Islet precursor cell (in vitro differentiated cells): ENCODE results near the gene SENP5.
"Not testable (repeated sequence)": the region's sequence is repeated elsewhere in the genome, so short reads cannot be mapped to it uniquely, and the experiment has no call there.

Experiments used
- DNase-seq: peaks from one replicate; pipeline ENCODE4 v3.0.0-alpha.2; 2018

Gene SENP5, protein sequence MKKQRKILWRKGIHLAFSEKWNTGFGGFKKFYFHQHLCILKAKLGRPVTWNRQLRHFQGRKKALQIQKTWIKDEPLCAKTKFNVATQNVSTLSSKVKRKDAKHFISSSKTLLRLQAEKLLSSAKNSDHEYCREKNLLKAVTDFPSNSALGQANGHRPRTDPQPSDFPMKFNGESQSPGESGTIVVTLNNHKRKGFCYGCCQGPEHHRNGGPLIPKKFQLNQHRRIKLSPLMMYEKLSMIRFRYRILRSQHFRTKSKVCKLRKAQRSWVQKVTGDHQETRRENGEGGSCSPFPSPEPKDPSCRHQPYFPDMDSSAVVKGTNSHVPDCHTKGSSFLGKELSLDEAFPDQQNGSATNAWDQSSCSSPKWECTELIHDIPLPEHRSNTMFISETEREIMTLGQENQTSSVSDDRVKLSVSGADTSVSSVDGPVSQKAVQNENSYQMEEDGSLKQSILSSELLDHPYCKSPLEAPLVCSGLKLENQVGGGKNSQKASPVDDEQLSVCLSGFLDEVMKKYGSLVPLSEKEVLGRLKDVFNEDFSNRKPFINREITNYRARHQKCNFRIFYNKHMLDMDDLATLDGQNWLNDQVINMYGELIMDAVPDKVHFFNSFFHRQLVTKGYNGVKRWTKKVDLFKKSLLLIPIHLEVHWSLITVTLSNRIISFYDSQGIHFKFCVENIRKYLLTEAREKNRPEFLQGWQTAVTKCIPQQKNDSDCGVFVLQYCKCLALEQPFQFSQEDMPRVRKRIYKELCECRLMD

DNA sequence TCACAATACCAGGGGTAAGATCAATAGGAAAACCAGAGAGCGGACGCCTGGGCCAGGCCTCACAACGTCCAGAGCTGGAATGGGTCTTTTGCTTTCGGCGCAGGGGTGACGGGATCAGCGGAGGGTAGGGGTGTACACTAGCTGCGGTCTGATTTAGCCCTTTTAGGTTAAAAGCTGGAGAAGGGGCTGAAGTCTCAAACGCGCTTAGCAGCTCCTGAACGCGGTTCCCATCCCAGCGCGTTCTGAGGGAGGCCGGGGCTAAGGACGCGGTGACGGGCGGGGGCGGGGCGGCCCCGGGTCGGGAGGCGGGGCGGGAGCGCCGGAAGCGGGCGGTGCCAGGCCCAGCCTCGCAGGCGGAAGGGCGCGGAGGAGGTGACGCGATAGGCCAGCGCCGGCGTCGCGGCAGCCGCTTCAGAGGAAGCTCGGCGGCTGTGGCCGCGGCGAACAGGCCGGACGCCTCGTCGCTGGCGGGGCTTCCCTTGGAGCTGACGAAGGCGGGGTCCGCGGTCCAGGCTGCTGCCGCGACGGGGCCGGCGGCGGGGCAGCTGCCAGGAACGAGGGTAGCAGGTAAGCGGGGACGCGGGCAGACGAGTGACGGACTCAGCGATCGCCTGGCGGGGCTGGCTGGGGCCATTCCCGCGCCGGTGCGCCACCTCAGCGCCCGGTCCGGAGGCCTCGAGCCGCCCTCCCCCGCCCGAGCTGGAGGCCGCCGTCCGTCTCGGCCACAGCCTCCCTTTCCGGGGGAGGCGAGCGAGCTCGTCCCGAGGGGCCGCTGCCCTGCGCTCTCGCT is at the start of gene SENP5:
TSS of gene SENP5 (plus strand) at position 414 of the 790 bp plus-strand sequence. CDS start 17,262 bp downstream, outside the sequence.
- DNase-seq, result peak; percentile 94

DNA sequence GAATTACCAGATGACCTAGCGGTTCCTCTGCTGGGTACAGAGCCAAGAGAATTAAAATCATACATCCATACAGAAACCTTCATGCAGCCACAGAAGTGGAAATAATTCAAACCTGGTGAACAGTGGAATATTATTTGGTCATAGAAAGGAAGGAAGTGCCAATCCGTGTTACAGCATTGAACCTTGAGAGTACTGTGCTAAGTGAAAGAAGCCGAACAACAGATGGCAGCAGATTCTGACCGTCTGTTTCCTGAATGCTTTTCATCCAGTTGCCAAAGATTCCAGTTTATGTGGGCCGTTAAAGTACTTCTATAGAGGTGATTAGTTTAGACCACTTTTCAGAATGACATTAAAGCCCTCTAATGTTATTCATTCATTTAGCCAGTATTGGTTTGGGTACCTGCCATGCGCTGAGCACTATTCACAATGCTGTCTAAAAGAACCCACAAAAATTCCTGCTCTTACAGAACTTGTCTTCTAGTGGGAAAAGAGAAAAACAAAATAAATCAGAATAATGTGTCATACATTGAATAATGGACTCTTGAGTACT is 45.8 kb upstream of the SENP5 start:
- no peak for DNase-seq

DNA sequence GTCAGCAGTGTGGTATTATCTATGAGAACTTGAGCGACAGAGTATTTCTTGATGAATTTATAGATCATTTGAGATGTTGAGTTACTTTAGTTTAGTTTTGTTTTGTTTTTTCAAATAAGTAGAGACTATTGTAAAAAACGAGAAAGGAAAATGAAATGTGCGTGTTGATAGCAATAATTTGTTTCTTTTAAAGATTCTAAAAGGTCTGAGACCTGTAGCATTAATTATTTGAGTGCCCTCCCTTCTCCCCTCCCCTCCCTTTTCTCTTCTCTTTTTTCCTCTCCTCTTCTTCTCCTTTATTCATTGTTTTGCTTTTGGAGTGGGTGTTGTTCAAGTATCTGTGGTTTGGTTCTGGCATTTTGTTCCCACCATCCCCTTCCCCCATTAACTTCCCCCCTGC is 38.1 kb upstream of the SENP5 start:
- not testable (repeated sequence) for DNase-seq

DNA sequence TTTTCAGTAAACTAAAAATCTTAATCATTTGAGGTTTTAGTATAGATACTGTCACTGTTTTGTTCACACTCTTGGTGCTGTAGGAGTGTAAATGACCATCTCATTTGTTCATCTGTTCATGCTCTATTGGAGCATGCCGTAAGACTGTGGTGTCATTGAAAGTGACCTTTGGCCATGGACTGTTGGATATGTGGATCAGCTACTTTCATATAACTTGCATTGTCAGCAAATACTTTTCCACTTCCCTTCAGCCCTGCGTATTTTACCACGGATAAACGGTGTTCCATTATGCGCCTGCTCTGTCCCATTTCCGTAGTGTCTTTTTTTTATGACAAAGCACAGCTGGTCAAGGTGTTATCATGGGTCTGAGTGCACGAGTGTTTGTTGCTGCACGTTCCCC is 32.6 kb upstream of the SENP5 start:
- DNase-seq, result no peak

DNA sequence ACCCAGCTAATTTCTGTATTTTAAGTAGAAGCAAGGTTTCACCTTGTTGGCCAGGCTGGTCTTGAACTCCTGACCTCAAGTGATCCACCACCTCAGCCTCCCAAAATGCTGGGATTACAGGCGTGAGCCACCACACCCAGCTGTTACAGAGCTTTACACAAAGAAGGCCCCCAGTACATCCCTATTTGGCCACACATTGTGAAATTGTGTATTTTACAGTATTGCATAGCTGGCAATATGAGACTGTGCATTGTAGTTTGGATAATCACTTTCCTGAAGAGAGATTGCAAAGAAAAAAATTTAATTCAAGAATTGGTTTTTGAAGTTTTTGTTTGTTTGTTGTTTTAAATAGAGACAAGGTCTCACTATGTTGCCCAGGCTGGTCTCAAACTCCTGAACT is 31.1 kb upstream of the SENP5 start:
- not testable (repeated sequence) for DNase-seq

DNA sequence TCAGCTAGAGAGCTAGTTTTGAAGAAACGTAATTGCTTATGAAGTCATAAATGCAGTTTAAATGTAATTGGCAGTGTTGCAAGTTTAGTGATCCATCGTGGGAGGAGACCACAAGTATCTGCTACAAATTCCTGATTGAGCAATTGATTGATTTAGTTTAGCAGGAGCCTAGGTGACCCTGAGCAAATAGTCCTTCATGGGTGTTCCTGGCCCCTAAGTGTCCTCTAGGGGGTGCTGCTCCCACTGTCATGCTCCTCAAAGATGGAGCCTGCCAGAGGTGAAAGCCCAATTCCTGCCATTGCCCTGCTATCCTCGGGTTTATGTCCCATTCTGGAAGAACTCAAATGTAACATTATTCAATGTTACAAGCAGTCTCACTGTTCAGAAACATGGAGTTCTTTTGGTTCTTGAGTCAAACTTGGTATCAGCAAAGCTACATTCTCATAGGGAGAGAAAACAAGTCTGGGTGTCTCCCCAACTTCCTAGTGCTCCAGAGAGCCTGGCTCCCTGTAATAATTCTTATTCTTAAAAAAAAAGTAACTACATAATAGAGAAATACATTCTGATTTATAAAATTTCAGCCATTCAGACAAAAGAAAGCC is 29.8 kb upstream of the SENP5 start:
- DNase-seq, result peak; percentile 69

DNA sequence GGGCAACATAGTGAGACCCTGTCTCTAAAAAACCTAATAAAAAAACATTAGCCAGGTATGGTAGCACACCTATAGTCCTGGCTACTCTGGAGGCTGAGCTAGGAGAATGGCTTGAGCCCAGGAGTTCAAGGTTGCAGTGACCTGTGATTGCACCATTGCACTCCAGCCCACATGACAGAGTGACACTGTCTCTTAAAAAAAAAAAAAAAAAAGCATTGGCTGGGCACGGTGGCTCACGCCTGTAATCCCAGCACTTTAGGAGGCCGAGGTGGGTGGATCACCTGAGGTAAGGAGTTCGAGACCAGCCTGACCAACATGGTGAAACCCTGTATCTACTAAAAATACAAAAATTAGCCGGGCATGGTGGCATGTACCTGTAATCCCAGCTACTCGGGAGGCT is 28.4 kb upstream of the SENP5 start:
- not testable (repeated sequence) for DNase-seq

DNA sequence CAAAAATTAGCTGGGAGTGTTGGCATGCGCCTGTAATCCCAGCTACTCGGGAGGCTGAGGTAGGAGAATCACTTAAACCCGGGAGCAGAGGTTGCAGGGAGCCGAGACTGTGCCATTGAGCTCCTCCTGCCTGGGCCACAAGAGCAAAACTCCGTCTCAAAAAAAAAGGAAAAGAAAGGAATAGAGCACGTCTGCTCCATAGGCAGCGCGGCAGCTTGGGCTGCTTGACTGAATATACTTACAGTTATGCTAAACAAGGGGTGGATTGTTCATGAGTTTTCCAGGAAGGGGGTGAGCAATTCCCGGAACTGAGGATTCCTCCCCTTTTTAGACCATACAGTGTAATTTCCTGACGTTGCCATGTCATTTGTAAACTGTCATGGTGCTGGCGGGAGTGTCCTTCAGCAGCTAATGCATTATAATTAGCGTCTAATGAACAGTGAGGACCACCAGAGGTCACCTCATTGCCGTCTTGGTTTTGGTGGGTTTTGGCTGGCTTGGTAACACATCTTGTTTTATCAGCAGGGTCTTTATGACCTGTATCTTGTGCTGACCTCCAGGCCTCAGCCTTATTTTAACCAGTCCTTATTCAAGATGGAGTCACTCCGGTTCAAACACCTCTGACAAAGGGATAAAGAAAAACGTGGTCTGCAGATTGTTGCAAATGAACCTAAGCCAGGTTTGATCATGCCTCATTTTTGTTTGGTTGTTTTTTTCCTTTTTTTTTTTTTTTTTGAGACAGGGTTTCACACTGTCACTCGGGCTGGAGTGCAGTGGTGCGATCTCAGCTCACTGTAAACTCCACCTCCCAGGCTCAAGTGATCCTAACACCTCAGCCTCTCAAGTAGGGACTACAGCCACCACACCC is 24.9 kb upstream of the SENP5 start:
- DNase-seq, result no peak

DNA sequence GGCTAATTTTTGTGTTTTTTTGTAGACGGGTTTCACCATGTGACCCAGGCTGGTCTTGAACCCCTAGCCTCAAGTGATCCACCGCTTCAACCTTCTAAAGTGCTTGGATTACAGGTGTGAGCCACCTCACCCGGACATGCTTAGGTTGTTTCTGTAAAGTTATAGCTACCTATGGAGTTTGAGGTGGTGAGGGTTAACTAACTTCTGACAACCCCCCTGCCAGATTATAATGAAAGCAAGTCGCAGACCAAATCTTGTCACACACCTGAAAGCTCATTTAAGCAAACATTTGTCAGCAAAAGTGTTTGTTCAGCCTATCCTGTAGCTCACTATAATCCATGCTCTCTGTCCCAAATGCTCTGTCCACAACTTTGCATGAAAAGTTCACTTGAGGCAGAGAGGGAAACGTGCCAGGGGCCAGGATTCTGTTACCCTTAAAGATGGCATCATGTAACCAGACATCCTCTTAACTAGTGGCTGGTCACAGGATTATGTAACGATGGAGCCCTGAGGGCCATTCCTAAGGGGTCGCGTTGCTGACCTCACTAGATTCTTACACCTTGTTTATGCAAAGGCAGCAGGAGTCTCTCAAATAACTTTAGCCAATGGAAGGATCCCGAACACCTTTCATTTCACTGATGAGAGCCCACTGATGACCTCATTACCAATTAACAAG is 24.1 kb upstream of the SENP5 start:
- peak; percentile 54 for DNase-seq

DNA sequence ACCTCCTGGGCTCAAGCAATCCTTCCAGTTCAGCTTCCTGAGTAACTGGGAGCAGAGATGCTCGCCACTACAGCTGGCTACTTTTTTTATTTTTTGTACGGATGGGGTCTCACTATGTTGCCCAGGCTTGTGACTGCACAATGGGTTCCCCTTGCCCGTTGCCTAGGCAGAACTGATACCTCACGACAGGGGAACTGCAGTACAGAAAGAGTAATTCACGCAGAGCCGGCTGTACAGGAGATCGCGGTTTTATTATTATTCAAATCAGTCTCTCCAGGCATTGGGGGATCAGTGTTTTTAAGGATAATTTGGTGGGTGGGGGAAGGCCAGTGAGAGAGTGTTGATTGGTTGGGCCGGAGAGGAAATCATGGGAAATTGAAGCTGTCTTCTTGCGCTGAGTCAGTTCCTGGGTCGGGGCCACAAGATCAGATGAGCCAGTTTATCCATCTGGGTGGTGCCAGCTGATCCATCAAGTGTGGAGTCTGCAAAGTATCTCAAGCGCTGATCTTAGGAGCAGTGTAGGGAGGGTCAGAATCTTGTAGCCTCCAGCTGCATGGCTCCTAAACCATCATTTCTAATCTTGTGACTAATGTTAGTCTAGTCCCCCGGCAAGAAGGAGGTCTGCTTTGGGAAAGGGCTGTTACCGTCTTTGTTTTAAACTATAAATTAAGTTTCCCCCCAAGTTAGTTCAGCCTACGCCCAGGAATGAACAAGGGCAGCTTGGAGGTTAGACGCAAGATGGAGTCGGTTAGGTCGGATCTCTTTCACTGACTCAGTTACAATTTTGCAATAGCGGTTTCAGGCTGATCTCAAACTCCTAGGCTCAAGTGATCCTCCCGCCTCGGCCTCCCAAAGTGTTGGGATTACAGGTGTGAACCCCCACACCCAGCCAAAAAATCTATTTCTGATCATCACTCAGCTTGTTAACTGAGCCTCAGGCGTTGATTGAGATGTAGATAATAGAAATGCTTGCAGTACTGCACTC is 23.2 kb upstream of the SENP5 start:
- not testable (repeated sequence) for DNase-seq

DNA sequence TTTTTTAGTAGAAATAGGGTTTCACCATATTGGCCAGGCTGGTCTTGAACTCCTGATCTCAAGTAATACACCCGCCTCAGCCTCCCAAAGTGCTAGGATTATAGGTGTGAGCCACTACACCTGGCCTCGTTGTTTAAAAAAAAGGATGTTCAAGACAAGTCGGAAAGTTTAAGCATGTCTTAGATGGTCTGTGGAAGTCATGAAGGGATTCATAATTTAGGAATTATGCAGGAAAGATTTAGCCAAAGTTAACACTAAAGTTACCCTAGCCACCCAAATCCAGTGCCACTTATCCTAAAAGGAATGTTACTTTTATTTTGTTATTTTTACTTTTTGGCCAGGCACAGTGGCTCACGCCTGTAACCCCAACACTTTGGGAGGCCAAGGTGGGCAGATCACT is 19.3 kb upstream of the SENP5 start:
- DNase-seq, result not testable (repeated sequence)

DNA sequence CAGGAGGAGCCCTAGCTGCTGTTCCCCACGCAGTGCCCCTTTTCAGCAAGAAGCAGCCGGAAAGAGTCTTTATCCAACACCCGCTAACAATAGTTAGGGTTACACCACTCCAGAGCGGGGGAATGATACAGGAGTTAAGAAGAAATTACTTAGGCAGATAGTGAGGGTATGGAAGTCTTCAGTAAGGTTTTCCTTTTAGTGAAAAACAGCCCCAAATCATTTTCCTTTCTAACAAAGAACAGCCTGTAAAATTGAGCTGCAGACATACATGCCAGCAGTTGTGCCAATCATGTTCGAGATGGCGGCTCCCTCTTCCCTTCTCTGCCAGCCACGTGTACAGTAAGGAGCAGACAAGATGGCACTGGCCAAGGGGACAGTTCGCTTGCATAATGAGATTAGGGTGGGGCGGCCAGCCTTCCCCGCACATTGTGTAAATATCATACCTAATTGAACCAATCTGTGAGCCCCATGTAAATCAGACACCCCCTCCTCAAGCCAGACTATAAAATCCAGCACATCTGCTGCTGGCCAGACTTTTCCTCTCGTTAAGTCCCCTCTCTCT is 18.5 kb upstream of the SENP5 start:
- no peak for DNase-seq

DNA sequence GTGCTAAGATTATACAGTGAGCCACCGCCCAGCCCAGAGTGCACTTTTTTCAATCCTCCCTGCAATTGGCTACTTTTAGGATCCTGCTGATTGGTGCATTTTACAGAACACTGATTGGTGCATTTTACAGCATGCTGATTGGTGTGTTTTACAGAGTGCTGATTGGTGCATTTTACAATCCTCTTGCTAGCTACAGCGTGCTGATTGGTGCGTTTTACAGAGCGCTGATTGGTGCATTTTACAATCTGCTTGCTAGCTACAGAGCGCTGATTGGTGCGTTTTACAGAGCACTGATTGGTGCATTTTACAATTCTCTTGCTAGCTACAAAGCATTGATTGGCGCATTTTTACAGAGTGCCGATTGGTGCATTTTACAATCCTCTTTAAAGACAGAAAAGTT is 4.7 kb upstream of the SENP5 start:
- not testable (repeated sequence) for DNase-seq

DNA sequence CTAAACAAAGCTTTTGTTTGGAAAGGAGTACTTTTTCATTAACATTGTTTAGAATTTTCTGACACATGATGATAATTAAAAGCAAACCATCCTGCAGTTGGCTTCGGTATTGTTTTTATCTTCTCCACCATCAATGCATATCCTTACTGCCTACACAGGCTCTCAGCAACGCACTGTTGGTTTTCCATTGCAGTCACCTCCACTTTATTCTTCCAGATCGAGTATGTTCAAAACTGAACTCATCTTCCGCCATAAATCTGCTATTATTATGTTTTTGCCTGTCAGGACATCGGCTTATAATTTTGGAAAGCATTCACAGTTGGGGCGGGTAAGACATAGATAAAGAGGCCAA is 589 bp upstream of the SENP5 start:
- DNase-seq, result no peak

DNA sequence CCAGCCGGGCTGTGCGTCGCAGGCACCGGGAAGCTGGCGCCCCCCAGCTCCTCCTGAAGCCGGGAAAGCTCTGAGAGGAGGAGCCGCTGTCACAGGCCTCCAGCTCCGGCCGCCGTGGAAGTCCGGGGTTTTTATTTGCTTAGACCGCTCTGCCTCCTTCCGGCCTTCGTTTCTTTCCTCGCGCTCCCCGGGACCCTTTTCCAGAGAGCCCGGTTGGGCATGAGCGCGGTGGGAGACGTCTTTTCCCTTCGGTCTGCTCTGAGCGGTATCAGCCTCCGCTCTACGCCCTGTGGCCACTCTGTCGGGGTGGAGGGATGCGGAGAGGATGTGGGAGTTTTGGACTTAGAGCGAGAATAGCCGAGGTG is 559 bp downstream of the SENP5 start:
- DNase-seq, result peak; percentile 65

DNA sequence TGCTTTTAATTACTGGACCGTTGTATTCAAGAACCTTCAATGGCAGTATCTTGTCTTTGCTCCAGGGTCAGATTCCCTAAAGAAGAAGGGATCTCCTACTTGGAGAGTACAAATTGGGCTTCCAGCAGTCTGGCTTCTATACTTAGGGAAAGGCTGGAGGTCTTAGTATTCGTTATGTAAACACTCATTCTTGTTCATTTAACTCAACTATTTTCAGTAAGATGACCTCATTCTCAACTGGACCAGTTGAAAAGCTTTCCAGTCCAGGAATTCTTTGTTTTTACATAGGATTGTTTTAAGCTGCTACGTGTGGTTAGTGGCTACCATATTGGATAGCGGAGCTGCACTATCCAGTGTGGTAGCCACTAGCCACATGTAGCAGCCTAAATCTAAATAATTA is 4.6 kb downstream of the SENP5 start:
- DNase-seq, result no peak

DNA sequence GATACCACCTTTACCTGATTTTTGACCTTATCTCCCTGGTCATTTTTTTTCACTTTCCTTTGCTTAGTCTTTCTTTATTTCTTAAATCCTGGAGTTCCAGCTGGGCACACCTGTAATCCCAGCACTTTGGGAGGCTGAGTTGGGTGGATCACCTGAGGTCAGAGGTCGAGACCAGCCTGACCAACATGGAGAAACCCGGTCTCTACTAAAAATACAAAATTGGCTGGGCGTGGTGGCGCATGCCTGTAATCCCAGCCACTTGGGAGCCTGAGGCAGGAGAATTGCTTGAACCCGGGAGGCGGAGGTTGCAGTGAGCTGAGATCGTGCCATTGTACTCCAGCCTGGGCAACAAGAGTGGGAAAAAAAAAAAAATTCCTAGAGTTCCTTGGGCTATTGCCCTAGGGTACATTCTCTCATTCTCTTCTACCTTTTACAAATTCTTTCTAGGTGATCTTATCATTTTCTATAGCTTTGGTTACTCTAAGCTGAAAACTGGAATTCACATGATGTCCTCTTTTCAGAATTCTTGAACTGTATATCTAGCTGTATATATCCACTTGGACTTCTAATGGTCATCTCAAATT is 6.9 kb downstream of the SENP5 start:
- DNase-seq, result peak; percentile 56

DNA sequence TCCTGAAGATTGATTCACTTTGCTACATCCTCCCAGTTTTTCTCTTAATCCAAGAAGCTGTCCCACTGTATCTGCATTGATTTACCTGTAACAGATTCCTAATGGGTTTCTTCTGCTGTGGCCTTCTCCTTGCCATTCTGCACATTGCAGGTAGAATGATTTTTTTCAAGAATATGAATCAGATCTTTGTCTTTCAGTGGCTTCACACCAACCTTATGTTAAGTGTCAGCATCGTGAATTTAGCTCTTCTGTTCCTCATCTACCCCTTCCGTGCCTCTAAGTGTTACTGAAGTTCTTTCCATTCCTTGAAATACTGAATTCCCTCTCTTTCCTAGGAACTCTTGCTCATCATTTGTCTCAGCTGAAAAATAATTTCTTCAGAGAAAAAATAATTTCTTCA is 7.5 kb downstream of the SENP5 start:
- no peak for DNase-seq

DNA sequence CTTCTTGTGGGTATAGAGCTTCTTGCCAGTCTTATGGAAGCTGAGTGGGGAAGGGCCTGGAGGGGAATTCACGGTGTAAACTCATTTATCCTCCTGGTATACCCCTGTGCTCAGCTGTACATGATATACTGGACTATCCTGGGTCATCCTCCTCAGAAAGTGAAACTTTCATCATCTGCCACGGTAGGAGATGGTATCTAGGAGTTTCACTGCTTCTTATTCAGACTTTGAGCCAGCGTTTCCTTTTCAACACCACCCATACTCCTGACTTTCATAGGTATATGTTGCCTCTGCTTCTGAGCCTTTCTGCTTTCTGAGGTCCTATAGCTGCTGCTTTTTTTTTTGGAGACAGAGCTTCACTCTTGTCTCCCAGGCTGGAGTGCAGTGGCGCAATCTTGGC is 15.6 kb downstream of the SENP5 start:
- no peak for DNase-seq
